K562 (cell line): Measurements from ENCODE around the gene MED17. TPM values are rescaled to one million over a fixed set of nuclear protein-coding genes. Genes with fewer than 3 reads are reported as not detected.

Experiments
- ATF1 ChIP-seq, 2 experiments: fragments of 450-650 bp in 1 of 2; IDR thresholded peaks; 2 replicates each; pipeline ENCODE4 v1.6.1; 2016; ENCODE audit warnings: missing compliant biosample characterization in 1 of 2, missing genetic modification characterization in 1 of 2
- CXXC5 ChIP-seq: fragments of 250-450 bp; sonication (Bioruptor Pico); IDR thresholded peaks from 2 replicates; pipeline ENCODE4 v1.8.0; 2022; ENCODE audit warnings: inconsistent platforms, mild to moderate bottlenecking, moderate library complexity
- KDM5B ChIP-seq: fragments of 200-600 bp; sonication (generic); IDR thresholded peaks from 2 replicates; pipeline ENCODE4 v1.6.1; 2012; ENCODE audit warnings: low read depth, mild to moderate bottlenecking, moderate library complexity, low read length, control low read depth, inconsistent platforms; ENCODE audit not compliant: insufficient replicate concordance
- LCOR ChIP-seq: sonication (generic); formaldehyde crosslinking; IDR thresholded peaks from 2 replicates; pipeline ENCODE4 v1.8.0; 2022; ENCODE audit warnings: mild to moderate bottlenecking, missing genetic modification reagents
- PHB ChIP-seq: fragments of 250-450 bp; sonication (Bioruptor Pico); IDR thresholded peaks from 2 replicates; pipeline ENCODE4 v1.5.0; 2021
- POLR2G ChIP-seq: fragments of 200-400 bp; formaldehyde crosslinking; IDR thresholded peaks from 2 replicates; pipeline ENCODE4 v1.6.1; 2017; ENCODE audit warnings: low read depth, mild to moderate bottlenecking, antibody characterized with exemption, low read length, moderate library complexity
- PTBP1 ChIP-seq: fragments of 200-400 bp; formaldehyde crosslinking; IDR thresholded peaks from 2 replicates; pipeline ENCODE4 v1.6.1; 2017; ENCODE audit warnings: low read depth, low read length
- RERE ChIP-seq: sonication (generic); formaldehyde crosslinking; IDR thresholded peaks from 2 replicates; pipeline ENCODE4 v1.8.0; 2023; ENCODE audit warnings: missing genetic modification reagents, mild to moderate bottlenecking, borderline replicate concordance
- SREBF2 ChIP-seq: sonication (generic); formaldehyde crosslinking; IDR thresholded peaks from 2 replicates; pipeline ENCODE4 v1.4.0; 2020; ENCODE audit warnings: mild to moderate bottlenecking, missing genetic modification reagents
- TAF7 ChIP-seq: fragments of 450-650 bp; IDR thresholded peaks from 2 replicates; pipeline ENCODE4 v1.6.1; 2016; ENCODE audit warnings: missing genetic modification characterization, missing compliant biosample characterization
- TRIM28 ChIP-seq: fragments of 450-650 bp; IDR thresholded peaks from 2 replicates; pipeline ENCODE4 v1.6.1; 2017
- ZKSCAN8 ChIP-seq: fragments of 200-800 bp; sonication (Bioruptor generic); IDR thresholded peaks from 2 replicates; pipeline ENCODE4 v1.6.1; 2016; ENCODE audit warnings: missing genetic modification characterization, missing compliant biosample characterization
- ZNF324 ChIP-seq: fragments of 250-450 bp; sonication (Bioruptor Pico); IDR thresholded peaks from 2 replicates; pipeline ENCODE4 v1.4.0; 2020; ENCODE audit warnings: mild to moderate bottlenecking
- ZNF668 ChIP-seq: fragments of 250-450 bp; sonication (Bioruptor Pico); IDR thresholded peaks from 2 replicates; pipeline ENCODE4 v1.8.0; 2022; ENCODE audit warnings: mild to moderate bottlenecking, inconsistent platforms
- polyA plus RNA-seq, 8 experiments: library from polyadenylated mRNA; depleted of rRNA in 4 of 8; stranded (reverse) in 5 of 8; unstranded in 3 of 8; fragments of >200 nt; fragmentation: Nextera tagmentation in 2 of 8; fragmentation: Illumina TruSeq in 1 of 8; extraction: Ambion mirVana in 2 of 8; extraction: Trizol in 1 of 8; gene quantifications; 2 replicates each; pipeline versions ENCODE4 v1.2.1 to v1.2.3, GENCODE V29; 2011 to 2014; ENCODE audit warnings: inconsistent platforms in 1 of 8, missing spikeins in 1 of 8
- total RNA-seq, 7 experiments: library from RNA; depleted of rRNA in 6 of 7; stranded (reverse); fragments of >200 nt in 6 of 7; fragmentation: Illumina TruSeq in 2 of 7; extraction: Trizol in 2 of 7; gene quantifications; 2 replicates each; pipeline versions ENCODE4 v1.2.1 to v1.2.3, GENCODE V29; 2011 to 2021; ENCODE audit warnings: low replicate concordance in 1 of 7
- TF ChIP-seq, protein P1 (sequence below): sonication (generic); formaldehyde crosslinking; IDR thresholded peaks from 2 replicates; pipeline ENCODE4 v1.8.0; 2022; ENCODE audit warnings: missing genetic modification reagents, mild to moderate bottlenecking, moderate library complexity, borderline replicate concordance
- TF ChIP-seq, protein P2 (sequence below): fragments of 450-650 bp; IDR thresholded peaks from 2 replicates; pipeline ENCODE4 v1.6.1; 2016; ENCODE audit warnings: mild to moderate bottlenecking

The MED17 gene
- total and polyA plus RNA-seq, 9 of the 15 experiments (the other 6 are each of a cell fraction or from before 2014, with no cell fraction given) = 6.7 to 34.7 (median 26.8) TPM

DNA sequence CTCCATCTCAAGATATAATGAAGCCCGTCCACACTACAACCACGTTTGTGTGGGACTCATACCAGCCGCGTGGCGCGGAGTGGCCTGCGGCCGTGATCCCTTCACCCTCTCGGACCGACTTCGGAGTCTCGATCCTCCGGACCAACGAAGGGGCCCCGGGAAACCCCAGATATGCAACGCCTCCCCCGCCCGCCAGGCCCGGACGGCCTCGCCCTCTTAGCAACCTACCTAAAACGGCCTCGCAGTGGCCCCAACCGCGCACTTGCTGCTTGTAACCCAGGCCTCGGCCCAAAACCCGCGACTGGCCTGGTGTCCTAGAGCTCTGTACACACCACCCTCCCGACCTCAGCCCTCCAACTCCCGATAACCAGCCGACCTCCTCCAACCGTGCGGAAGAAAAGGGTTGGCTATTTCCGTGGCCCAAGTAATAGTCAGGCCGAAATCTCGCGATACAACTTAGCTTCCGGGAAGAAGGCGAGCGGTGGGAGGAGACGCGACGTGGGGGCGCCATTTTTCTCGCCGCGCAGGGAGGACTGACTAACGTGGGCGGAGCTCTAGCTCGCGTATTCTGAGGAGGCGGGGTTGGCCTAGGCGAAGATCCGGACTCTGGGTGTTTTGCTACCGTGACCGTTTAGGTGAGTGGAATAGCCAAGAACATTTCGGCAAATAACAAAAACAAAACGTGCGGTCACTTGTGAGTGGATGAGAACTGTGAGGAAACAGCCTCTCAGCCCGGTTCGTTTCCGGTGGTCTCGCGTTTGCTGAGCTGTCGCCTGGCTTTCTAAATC lies 42.8 kb upstream of the MED17 start, which contains the start of the genes C11orf54 and TAF1D (continued):
- TF ChIP-seq CXXC5 (CRISPR knock-in tag) (peak; percentile 71), TRIM28 (no peak; the same call in 1 of the 2 replicates), POLR2G (peak; percentile 100), KDM5B (peak; percentile 96), ATF1 (CRISPR knock-in tag; IDR thresholded peaks at IDR 0.05) (no peak), ATF1 (tag; IDR thresholded peaks at IDR 0.05) (peak; percentile 80), RERE (CRISPR knock-in tag) (no peak), PHB (CRISPR knock-in tag) (peak; percentile 74; the same call in 1 of the 2 replicates), ZNF324 (no peak), TAF7 (tag) (peak; percentile 92), SREBF2 (CRISPR knock-in tag) (no peak), LCOR (CRISPR knock-in tag) (peak; percentile 72; the same call in 1 of the 2 replicates), ZKSCAN8 (no peak), ZNF668 (no peak), PTBP1 (no peak)
- TF ChIP-seq, protein P1, sequence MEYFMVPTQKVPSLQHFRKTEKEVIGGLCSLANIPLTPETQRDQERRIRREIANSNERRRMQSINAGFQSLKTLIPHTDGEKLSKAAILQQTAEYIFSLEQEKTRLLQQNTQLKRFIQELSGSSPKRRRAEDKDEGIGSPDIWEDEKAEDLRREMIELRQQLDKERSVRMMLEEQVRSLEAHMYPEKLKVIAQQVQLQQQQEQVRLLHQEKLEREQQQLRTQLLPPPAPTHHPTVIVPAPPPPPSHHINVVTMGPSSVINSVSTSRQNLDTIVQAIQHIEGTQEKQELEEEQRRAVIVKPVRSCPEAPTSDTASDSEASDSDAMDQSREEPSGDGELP (CRISPR knock-in tag) = peak; percentile 50
- TF ChIP-seq, protein P2, sequence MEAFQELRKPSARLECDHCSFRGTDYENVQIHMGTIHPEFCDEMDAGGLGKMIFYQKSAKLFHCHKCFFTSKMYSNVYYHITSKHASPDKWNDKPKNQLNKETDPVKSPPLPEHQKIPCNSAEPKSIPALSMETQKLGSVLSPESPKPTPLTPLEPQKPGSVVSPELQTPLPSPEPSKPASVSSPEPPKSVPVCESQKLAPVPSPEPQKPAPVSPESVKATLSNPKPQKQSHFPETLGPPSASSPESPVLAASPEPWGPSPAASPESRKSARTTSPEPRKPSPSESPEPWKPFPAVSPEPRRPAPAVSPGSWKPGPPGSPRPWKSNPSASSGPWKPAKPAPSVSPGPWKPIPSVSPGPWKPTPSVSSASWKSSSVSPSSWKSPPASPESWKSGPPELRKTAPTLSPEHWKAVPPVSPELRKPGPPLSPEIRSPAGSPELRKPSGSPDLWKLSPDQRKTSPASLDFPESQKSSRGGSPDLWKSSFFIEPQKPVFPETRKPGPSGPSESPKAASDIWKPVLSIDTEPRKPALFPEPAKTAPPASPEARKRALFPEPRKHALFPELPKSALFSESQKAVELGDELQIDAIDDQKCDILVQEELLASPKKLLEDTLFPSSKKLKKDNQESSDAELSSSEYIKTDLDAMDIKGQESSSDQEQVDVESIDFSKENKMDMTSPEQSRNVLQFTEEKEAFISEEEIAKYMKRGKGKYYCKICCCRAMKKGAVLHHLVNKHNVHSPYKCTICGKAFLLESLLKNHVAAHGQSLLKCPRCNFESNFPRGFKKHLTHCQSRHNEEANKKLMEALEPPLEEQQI = no peak
